ENCODE results near the gene NACC2. TPM values are rescaled to one million over a fixed set of nuclear protein-coding genes. Genes with fewer than 3 reads are reported as not detected.

Gene NACC2
- total RNA-seq, 1 donor from 2014 or later: 1.6 TPM

DNA sequence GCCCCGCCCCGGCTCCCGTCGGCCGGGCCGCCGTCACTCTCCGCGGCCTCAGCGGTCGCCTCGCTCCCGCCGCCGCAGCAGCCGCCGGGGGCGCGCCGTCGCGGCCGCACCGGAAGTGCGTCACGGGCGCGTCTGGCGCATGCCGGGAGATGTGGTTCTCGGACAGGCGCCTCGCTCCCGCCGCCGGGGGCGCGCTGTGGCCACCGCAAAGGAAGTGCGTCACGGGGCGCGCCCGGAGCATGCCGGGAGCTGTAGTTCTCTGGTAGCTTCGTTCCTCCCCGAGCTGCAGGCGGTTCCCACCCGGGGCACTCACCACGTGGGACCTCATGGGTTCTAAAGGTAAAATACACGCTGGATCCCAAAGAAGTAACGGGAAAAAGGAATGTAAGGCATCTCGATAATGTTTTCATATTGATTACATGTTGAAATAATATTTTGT, 133.8 kb downstream of the NACC2 start, which contains the start of gene UBAC1:
UBAC1 (minus strand) TSS at position 97 of the 439 bp plus-strand sequence. CDS start 211 bp downstream, outside the sequence.
- no peak for TF ChIP-seq CTCF (IDR thresholded peaks at IDR 0.05)
- H3K27me3 Mint-ChIP-seq: peaks cover 9% of the 10 kb centered on the region
- ChIA-PET CTCF (interaction anchor here (1.6 to 2.1 kb wide), 2 partner anchors 98 to 162 kb away, joined by 4 to 9 read pairs; no protein-coding TSS in a partner anchor), POLR2A (interaction anchor here (0.7 to 1.5 kb wide), 3 partner anchors 117 to 156 kb away, joined by 3 to 4 read pairs (median 3); no protein-coding TSS in a partner anchor)
- H3K4me1 Mint-ChIP-seq: peaks cover 29% of the 10 kb centered on the region
- ATAC-seq (ENCODE audit: low read depth) (peak; percentile 91), DNase-seq (peak; percentile 99)
- H3K27ac Mint-ChIP-seq: peak within 1 kb of the TSS; percentile 76
- intact Hi-C loops (cut with micrococcal nuclease): loop anchor here (1.0 to 10.0 kb wide), 10 partner anchors 30 to 1896 kb away; partner anchors contain the start of genes BRD3, CAMSAP1, DNLZ and PAXX
- no peaks in the 10 kb centered on the region for H3K9me3 Mint-ChIP-seq
- peak within 1 kb of the TSS; percentile 87 for H3K4me3 Mint-ChIP-seq
- H3K36me3 Mint-ChIP-seq (ENCODE audit: low read depth): peaks cover 3% of the 10 kb centered on the region

DNA sequence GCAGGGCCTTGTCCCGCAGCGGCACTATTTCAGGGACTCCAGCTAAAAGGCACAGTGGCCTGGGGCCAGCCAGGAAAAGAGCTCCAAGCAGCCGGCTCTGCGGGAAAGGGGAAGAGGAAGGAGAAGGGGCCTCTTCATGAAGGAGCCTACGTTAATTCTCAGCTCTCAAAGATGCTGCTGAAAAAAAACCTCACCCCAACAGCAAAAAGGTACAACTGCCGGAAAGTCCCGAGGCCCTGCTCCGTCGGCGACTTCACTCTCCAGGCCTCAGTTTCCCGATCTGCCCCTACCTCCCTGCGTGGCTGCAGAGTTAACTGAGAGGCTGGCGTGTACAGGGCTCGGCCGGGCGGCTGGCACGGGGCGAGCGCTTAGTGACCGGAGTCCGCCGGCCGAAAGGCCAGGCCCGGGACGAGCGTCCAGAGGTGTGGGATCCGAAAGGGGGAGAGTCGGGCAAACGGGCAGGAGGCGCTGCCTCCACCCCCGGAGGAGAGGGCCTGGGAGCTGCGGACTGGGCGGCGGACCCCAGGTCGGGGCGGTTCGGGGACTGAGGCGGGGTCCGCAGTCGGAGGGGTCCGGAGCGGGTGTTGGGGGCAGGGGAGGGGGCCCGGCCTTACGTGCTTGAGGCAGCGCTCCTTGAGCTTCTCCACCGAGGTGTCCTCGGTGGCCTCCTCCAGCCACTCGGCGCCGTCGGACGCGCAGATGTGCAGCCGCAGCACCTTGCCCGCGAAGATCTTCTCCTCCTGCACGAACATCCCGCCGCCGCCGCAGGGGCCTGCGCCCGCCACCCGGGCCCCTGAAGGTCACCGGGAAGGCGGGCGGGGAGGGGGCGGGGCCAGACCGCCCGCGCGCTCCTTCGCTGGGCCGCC, 134.4 kb downstream of the NACC2 start:
- Mint-ChIP-seq H3K9me3 (no peaks in the 10 kb centered on the region), H3K27ac (peak overlapping the region; percentile 59), H3K36me3 (ENCODE audit: low read depth) (peaks cover 3% of the 10 kb centered on the region), H3K27me3 (peaks cover 9% of the 10 kb centered on the region), H3K4me1 (peaks cover 31% of the 10 kb centered on the region), H3K4me3 (peak overlapping the region; percentile 87)
- peak; percentile 27 for DNase-seq
- CTCF ChIA-PET: interaction anchor here (1.6 to 2.1 kb wide), 2 partner anchors 97 to 162 kb away, joined by 4 to 9 read pairs; no protein-coding TSS in a partner anchor
- no peak for TF ChIP-seq CTCF (IDR thresholded peaks at IDR 0.05)
- POLR2A ChIA-PET: interaction anchor here (1.3 to 1.5 kb wide), 2 partner anchors 146 to 157 kb away, joined by 3 to 4 read pairs; no protein-coding TSS in a partner anchor
- intact Hi-C loops (cut with micrococcal nuclease): loop anchor here (1.0 to 10.0 kb wide), 10 partner anchors 30 to 1896 kb away; partner anchors contain the start of genes BRD3, CAMSAP1, DNLZ and PAXX
- no peak for ATAC-seq (ENCODE audit: low read depth)

GRCh38 chr9:135959814-135960213, 135.3 kb downstream of the NACC2 start:
- Mint-ChIP-seq H3K4me3 (peak overlapping the region; percentile 87), H3K4me1 (peaks cover 31% of the 10 kb centered on the region), H3K27ac (no peak overlapping the region), H3K36me3 (ENCODE audit: low read depth) (peaks cover 6% of the 10 kb centered on the region), H3K9me3 (no peaks in the 10 kb centered on the region), H3K27me3 (peaks cover 9% of the 10 kb centered on the region)
- intact Hi-C loops (cut with micrococcal nuclease): loop anchor here (2.0 to 10.0 kb wide), 7 partner anchors 31 to 1895 kb away; partner anchors contain the start of genes BRD3, PAXX, QSOX2 and SEC16A
- POLR2A ChIA-PET: no interaction called here
- ATAC-seq (ENCODE audit: low read depth): no peak
- no peak for DNase-seq
- no peak for TF ChIP-seq CTCF (IDR thresholded peaks at IDR 0.05)
- CTCF ChIA-PET: interaction anchor here (2.1 kb wide), 1 partner anchor 96 kb away, joined by 9 read pairs; no protein-coding TSS in a partner anchor

- intact Hi-C loops (cut with micrococcal nuclease): no loop called here
- no peak for TF ChIP-seq CTCF (IDR thresholded peaks at IDR 0.05)
- peaks cover 17% of the 10 kb centered on the region for H3K36me3 Mint-ChIP-seq (ENCODE audit: low read depth)
- H3K27ac Mint-ChIP-seq: no peak overlapping the region
- ChIA-PET POLR2A (no interaction called here), CTCF (interaction anchor here (1.1 kb wide), 1 partner anchor 9 kb away, joined by 3 read pairs; no protein-coding TSS in a partner anchor)
- no peaks in the 10 kb centered on the region for H3K9me3 Mint-ChIP-seq
- DNase-seq: no peak
- peaks cover 3% of the 10 kb centered on the region for H3K27me3 Mint-ChIP-seq
- no peak overlapping the region for H3K4me3 Mint-ChIP-seq
- peaks cover 31% of the 10 kb centered on the region for H3K4me1 Mint-ChIP-seq
- ATAC-seq (ENCODE audit: low read depth): no peak
Measured at GRCh38 chr9:135958485-135958884, 136.6 kb downstream of the NACC2 start.

DNA sequence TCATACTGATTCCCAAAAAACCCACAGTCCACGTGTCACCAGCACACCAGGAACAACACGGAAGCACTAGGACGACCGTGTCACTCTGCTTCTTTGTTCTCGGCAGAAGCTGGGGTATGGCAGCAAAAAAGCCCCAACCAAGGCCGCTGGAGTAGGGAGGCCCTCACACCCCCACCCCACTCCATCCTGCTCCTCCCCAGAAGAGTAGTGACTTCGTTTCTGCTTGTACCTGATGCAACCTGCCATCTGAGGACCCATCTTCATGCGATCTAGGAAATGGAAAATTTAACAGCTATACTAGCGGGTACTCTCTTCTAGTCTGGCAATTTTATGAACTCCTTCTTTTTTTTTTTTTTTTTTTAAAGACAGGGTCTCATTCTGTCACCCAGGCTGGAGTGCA, 137.7 kb downstream of the NACC2 start:
- Mint-ChIP-seq H3K36me3 (ENCODE audit: low read depth) (peaks cover 25% of the 10 kb centered on the region), H3K27ac (no peak overlapping the region), H3K27me3 (no peaks in the 10 kb centered on the region), H3K4me1 (peaks cover 29% of the 10 kb centered on the region), H3K9me3 (no peaks in the 10 kb centered on the region), H3K4me3 (no peak overlapping the region)
- intact Hi-C loops (cut with micrococcal nuclease): no loop called here
- POLR2A ChIA-PET: no interaction called here
- CTCF ChIA-PET: no interaction called here
- DNase-seq (no peak), ATAC-seq (ENCODE audit: low read depth) (no peak)
- no peak for TF ChIP-seq CTCF (IDR thresholded peaks at IDR 0.05)
